Retinal pigment epithelial cell (primary cell): ENCODE measurements around the gene RASGEF1C.

Source experiments
- DNase-seq: peaks from one replicate; pipeline ENCODE4 v3.0.0-alpha.2; 2010; ENCODE audit warnings: low read depth
- H3K4me3 ChIP-seq: 2 replicates; pipeline ENCODE4 v1.5.1; 2011; ENCODE audit warnings: mild to moderate bottlenecking, low read length, control low read depth, moderate library complexity
- CTCF ChIP-seq: conservative IDR thresholded peaks from 2 replicates; pipeline ENCODE4 v1.5.1; 2011; ENCODE audit warnings: low read depth, low read length, control low read depth, inconsistent platforms

RASGEF1C gene

GRCh38 chr5:180082633-180083420 is 126.2 kb downstream of the RASGEF1C start:
- no peak overlapping the region for H3K4me3 ChIP-seq
- TF ChIP-seq CTCF = no peak
- DNase-seq = no peak

GRCh38 chr5:180081481-180081880 is 127.5 kb downstream of the RASGEF1C start:
- no peak for TF ChIP-seq CTCF
- DNase-seq = no peak
- H3K4me3 ChIP-seq = no peak overlapping the region

- no peak for DNase-seq
- H3K4me3 ChIP-seq = no peak overlapping the region
- TF ChIP-seq CTCF = no peak
Observed at GRCh38 chr5:180080486-180081280, 128.3 kb downstream of the RASGEF1C start.

- TF ChIP-seq CTCF = no peak
- no peak for DNase-seq
- no peak overlapping the region for H3K4me3 ChIP-seq
Observed at GRCh38 chr5:180079702-180080466, 129.1 kb downstream of the RASGEF1C start.

GRCh38 chr5:180078348-180078747 is 130.7 kb downstream of the RASGEF1C start:
- TF ChIP-seq CTCF = no peak
- DNase-seq = no peak
- H3K4me3 ChIP-seq = no peak overlapping the region

GRCh38 chr5:180077594-180078284 is 131.3 kb downstream of the RASGEF1C start:
- no peak overlapping the region for H3K4me3 ChIP-seq
- TF ChIP-seq CTCF = no peak
- no peak for DNase-seq
